RPMI8226 (cell line): ENCODE results near the gene ACKR2.

ENCODE experiments used
- DNase-seq: peaks from one replicate; pipeline ENCODE4 v3.0.0-alpha.2; 2015

Gene ACKR2

DNA sequence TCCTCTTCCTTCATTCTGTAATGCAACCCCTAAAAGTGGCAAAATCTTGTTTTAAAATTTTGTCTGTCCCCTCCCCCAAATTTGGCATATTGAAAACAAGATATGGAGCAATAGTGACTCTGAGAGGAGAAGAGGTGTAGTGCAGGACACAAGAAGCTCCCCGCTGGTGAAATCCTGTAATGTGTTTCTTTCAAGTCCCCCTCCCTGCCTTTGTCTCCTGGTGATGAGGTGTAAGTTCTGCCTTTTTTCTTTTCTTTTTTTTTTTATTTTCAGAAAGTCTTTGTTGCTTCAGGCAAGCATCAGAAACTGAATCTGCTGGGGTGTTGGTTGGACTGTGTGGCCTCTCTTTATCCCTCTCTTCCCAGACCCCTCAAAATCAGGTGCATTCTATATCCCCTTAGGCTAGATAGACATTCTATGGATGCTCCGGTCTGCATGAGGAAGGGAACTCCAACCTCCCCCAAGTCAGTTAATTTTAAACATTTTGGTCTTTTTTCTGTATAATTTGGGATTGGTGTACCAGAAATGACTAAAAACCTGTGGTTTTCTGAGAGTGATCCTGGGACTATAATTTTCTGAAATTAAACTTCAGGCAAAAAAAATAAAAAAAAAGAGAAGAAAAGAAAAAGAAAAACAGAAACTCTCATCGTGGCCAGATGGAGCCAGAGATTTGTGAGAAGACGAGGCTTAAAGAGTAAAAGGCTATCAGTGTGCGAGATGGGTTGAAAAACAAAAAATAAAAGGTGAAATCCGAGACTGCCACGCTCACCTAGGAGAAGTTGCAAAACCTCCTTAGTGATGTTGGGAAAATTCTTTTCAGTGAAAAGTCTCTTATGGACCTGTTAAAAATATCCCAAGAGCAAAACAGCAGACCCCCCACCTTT is 21.4 kb downstream of the ACKR2 start:
- DNase-seq, result peak; percentile 20

GRCh38 chr3:42831321-42831713 is 22.1 kb downstream of the ACKR2 start:
- peak; percentile 85 for DNase-seq

- no peak for DNase-seq
These were observed 27.2 kb downstream of the ACKR2 start for GRCh38 chr3:42836150-42837123.

- DNase-seq, result no peak
These were observed 29.3 kb downstream of the ACKR2 start for GRCh38 chr3:42838571-42838970.

DNA sequence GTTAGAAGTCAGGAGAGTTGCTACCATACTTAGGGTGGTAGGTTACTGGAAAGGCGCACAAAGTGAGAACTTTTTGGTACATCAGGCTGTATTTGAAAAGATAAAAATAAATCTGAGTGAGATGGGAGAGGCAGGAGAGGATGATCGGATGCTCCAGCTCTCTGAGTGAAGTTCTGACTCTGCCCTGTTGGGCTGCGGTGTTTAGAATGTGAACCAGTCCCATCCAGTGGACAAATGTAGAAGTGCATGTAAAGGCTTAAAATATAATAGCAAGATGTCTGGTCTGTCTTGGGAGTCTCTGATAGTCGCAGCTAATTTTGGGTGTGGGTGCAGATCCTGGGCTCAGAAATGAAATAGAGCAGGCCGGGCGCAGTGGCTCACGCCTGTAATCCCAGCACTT is 30.4 kb downstream of the ACKR2 start:
- peak; percentile 71 for DNase-seq

- DNase-seq, result no peak
These were observed 32.1 kb downstream of the ACKR2 start for GRCh38 chr3:42841332-42841731.

- no peak for DNase-seq
These were observed 34.6 kb downstream of the ACKR2 start for GRCh38 chr3:42843713-42844411.

- DNase-seq, result no peak
These were observed 35.1 kb downstream of the ACKR2 start for GRCh38 chr3:42844412-42844713.

DNA sequence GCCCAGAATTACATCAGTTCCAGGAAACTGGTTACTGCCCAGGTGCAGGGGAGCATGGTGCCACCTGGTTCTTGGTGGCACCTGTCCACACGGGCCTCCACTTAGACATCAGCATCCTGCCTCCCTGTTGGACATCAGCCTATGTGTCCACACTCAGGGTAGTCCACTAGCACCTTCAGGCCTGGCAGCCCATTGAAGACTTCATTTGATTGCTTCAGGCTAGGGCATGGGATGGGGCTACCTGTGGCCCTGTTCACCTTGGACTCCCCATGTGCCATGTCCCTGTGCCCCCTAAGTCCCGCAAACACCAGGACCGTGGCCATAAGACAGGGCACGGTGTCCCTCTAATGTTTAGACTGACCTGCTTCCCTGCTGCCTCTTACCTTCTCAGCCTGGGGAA is 35.6 kb downstream of the ACKR2 start:
- DNase-seq, result no peak

DNA sequence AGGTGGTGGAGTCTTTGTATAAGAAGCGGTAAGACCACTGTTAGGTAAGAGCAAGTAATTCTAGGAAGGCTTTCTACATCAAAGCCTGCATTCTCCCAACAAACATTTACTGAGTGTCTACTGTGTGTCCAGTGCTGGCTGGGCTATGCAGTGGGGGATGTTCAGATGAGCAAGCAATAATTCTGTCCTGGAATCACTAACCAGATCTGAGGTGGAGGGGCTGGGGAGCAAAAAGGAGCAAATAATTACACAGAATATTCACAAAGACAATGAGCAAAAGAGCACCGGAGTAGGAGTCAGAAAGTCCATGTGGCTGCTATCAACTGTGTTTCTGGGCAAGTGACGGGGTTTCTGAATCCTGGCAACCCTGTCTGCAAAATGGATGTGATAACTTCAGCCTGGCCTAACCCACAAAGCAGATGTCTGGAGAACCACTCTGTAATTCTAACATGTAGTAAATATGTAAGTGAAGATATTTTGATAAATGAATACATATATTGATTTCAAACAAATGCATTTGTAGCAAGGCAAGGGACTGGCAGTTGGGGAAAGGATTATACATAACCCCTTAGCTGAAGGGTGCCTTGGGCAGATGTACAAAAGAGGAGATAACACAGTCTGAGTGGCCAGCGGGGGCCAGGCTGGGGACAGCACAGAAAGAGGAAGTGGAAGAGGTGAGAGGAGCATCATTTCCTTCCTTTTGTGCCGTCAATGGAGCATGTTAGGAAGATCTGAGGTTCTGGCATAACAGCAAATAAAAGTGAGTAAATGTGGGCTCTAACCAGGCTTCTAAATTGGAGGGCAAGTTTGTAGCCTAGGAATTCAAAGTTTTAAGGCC is 37.7 kb downstream of the ACKR2 start:
- DNase-seq, result peak; percentile 47

DNA sequence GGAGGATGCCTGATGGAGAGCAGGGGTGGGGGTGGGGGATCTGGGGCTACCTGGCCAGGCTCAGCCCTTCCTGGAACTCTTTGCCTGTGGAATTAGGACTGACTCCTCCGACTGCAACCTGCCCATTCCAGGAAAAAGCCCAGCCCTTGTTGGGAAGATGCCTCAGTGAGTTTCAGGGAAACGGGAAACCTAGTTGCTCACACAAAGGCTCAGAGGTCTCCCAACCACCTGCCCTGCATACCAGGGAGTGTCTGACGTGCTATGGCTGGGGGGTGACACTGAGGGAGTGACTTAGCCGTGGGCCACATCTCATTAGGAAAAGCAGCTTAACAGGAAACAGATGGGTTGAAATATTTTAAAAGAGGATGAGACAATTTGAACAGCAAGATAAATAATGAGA is 38.5 kb downstream of the ACKR2 start:
- no peak for DNase-seq

DNA sequence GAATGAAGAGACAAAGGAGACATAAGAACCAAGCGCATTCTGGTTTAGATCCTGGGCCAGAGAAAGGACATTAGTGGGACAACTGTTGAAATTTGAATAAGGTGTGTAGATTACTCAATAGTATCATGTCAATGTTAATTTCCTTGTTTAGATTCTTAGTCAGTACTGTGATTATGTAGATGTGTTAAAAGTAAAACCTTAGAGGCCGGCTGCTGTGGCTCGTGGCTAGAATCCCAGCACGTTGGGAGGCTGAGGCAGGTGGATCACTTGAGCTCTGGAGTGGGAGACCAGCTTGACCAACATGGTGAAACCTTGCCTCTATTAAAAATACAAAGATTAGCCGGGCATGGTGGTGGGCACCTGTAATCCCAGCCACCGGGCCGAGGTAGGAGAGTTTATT is 39.8 kb downstream of the ACKR2 start:
- no peak for DNase-seq

- DNase-seq, result no peak
These were observed 41.0 kb downstream of the ACKR2 start for GRCh38 chr3:42850263-42850662.

DNA sequence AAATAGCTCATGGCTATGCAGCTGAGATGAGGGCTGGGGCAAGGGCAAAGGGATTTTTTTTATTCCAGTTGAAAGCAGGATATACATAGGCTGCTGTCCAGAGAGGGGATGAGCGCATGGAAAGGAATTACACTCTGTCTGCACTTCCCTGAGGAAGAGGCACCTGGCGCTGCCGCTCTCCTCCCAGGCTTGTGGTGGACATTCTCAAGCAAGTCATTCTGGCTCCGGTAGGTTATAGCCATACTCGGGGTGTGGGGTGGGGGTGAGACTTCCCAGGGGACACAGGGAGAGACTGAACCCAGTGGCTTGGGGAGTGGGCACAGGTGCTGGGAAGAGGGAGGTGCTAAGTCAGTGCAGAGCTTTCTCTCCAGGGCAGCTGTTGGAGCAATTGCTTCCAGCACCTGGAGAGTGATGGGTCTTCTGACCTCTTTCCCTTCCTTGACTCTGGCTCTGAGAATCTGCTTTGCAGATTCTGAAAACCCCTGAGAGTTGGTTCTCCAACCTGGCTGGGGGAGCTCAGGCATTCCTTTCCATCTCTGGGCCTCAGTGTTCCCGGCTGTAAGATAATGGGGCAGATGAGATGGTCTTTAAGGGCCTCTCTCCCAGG is 42.1 kb downstream of the ACKR2 start:
- DNase-seq, result no peak

DNA sequence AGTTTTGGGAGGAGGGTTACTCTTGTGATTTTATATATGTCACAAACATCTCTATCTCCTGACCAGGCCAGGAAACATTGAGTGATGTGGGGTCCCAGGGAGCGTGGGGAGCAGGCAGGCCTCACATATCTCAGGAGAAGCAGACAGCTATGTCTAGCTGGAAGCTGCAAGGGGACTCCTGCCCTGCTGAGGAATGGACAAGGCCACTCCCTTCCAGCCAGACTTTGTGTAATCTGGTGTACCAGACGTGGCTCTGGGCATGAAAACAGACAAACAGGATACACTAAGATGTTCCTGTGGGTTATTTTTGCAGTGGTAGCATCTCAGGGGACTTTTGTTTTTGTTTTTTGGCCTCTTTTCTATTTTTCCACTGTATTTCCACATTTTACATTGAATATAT is 43.2 kb downstream of the ACKR2 start:
- DNase-seq, result no peak

- no peak for DNase-seq
These were observed 43.8 kb downstream of the ACKR2 start for GRCh38 chr3:42853056-42853455.

DNA sequence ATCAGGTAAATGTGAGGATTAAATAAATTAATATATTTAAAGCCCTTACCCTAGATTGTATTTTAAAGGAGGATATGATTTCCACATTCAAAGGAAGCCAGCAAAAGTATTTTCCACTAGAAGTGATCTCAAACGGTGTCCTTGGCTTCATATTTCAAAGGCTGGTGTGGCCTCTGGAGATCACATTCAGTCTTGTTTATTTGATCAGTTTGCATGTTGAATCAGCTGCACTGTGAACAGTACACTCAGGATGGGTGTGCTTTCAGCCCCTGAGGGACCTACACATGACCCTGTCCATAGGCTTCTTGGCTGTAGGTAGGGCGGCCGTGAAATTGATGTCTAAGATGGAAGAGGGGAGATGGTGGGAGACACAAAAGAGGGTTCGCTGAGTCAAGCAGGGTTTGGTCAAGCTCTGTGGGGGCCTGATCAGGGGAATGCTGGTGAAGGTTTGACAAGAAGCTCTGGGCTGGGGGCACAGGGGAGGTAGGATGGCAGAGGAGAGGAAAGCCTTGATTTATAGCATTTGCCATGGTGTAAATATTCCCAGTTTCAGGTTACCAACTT is 44.6 kb downstream of the ACKR2 start:
- no peak for DNase-seq

DNA sequence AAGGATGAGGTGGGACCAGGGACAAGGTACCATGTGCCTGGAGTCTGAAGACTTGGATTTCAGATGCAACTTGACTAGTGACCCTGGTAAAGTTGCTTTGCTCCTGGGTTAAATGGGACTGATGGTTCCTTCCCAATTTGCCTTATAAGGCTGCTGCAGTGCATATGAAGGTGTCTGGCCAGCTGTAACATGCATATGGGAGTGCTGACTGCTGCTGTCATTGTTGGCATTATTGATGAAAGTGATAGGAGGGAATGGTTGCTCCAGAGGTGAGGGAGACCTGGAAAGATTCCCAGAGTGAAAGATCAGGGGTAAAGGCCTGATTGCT is 45.9 kb downstream of the ACKR2 start:
- DNase-seq, result no peak

DNA sequence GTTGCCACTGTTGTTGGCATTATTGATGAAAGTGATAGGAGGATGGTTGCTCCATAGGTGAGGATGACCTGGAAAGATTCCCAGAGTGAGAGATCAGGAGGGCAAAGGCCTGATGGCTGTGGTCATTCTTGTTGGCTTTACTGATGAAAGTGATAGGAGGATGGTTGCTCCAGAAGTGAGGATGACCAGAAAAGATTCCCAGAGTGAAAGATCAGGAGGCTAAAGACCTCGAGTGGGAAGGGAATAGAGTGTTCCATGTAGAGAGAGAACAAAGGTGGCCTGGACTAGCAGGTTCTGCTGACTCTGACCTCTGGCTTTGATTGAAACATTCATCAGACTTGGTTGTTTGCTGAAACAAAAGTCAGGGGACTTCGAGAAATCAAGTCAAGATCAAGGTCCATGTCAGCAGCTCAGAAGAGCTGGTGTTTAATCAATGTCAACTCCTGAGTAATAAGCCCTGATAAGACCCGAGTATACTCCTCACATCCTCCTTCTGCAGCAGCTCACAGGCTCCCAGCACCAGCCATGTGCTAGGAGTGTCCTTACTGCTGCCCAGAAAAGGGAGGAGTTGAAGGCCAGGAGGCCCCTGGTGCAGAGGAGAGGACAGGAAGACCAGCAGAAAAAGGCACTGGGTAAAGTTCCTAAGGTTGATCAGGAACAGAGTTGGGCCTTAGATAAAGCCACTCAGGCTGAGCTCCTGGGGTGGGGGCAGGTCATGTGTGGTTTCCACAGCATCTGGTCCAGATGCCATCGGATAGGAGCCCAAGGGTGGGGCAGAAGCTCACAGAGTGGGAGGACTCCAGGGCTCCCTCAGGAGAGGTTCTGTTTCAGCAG is 46.5 kb downstream of the ACKR2 start:
- DNase-seq, result no peak

DNA sequence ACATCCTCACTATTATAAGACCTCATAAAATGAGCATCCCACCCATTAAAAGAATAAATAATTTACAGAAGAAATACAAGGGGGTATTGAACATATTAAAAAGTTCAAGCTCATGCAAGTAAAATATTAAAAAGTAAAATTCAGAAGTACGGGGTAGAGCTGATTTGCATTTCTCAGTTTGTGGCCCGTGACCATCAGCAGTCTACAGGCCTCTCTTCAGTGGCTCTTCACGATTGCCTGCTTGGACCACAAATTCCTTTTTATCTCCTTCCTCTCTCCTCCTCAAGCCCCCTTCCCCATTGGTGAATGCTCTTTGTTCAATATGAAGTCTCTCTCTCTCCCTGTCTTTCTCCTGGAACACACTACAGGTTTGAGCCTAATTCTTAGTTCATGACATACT is 47.3 kb downstream of the ACKR2 start:
- no peak for DNase-seq
